ENCODE data around the gene MEN1.
"Not testable (repeated sequence)": the region's sequence is repeated elsewhere in the genome, so short reads cannot be mapped to it uniquely, and the experiment has no call there.

MEN1 gene

GRCh38 chr11:64832467-64833197 is 22.3 kb upstream of the MEN1 start:
- DNase-seq, result no peak

GRCh38 chr11:64831411-64831891 is 21.1 kb upstream of the MEN1 start:
- DNase-seq, result no peak

- DNase-seq, result no peak
Measured at GRCh38 chr11:64829536-64830251, 19.3 kb upstream of the MEN1 start.

GRCh38 chr11:64827451-64827839 is 17.1 kb upstream of the MEN1 start:
- DNase-seq, result no peak

GRCh38 chr11:64826578-64827450 is 16.5 kb upstream of the MEN1 start:
- no peak for DNase-seq

- DNase-seq, result no peak
Measured at GRCh38 chr11:64826062-64826461, 15.7 kb upstream of the MEN1 start.

- DNase-seq, result no peak
Measured at GRCh38 chr11:64823568-64824119, 13.3 kb upstream of the MEN1 start.

GRCh38 chr11:64817476-64817875 is 7.1 kb upstream of the MEN1 start:
- no peak for DNase-seq

GRCh38 chr11:64815433-64815832 is 5.1 kb upstream of the MEN1 start:
- DNase-seq, result not testable (repeated sequence)

GRCh38 chr11:64814712-64815187 is 4.4 kb upstream of the MEN1 start:
- DNase-seq, result no peak

GRCh38 chr11:64813826-64814225 is 3.5 kb upstream of the MEN1 start:
- no peak for DNase-seq

GRCh38 chr11:64810891-64811272 is 531 bp upstream of the MEN1 start:
- DNase-seq, result peak; percentile 25

GRCh38 chr11:64809781-64810241 is 540 bp downstream of the MEN1 start:
- DNase-seq, result no peak

- DNase-seq, result no peak
Measured at GRCh38 chr11:64805481-64805880, 4.9 kb downstream of the MEN1 start.

- DNase-seq, result no peak
Measured at GRCh38 chr11:64804346-64805210, 5.8 kb downstream of the MEN1 start.

- DNase-seq, result no peak
Measured at GRCh38 chr11:64803846-64804345, 6.5 kb downstream of the MEN1 start.

- peak; percentile 83 for DNase-seq
Measured at GRCh38 chr11:64803158-64803845, 7.0 kb downstream of the MEN1 start, which contains the start of gene MAP4K2. TSS of gene MAP4K2 (minus strand) at chr11:64803214. CDS start at chr11:64803149, 65 bp downstream.

- DNase-seq, result peak; percentile 39
Measured at GRCh38 chr11:64802370-64803157, 7.8 kb downstream of the MEN1 start.

- DNase-seq, result no peak
Measured at GRCh38 chr11:64801561-64802369, 8.6 kb downstream of the MEN1 start.
